ENCODE results near the gene TES. TPM values are rescaled to one million over a fixed set of nuclear protein-coding genes. Genes with fewer than 3 reads are reported as not detected.
"Not testable (repeated sequence)": the region's sequence is repeated elsewhere in the genome, so short reads cannot be mapped to it uniquely, and the experiment has no call there.

The TES gene
- total and polyA plus RNA-seq, 2 experiments from 2014 or later: 37.3 to 38.3 TPM

GRCh38 chr7:116293633-116294032, 83.3 kb downstream of the TES start (continued):
- TF ChIP-seq ZNF331 (CRISPR knock-in tag; IDR thresholded peaks at IDR 0.05; ENCODE audit: low read depth) (no peak), NANOG (IDR thresholded peaks at IDR 0.05; ENCODE audit: borderline replicate concordance) (no peak), ZNF114 (CRISPR knock-in tag; IDR thresholded peaks at IDR 0.05) (no peak), ZNF462 (CRISPR knock-in tag; IDR thresholded peaks at IDR 0.05) (no peak), ETS1 (IDR thresholded peaks at IDR 0.05) (no peak), POLR2AphosphoS5 (IDR thresholded peaks at IDR 0.05; ENCODE audit: low read depth) (no peak)

- H3K4me2 ChIP-seq; H3K9me3 Mint-ChIP-seq; H3K79me2 ChIP-seq (replicated peaks; ENCODE audit: insufficient read depth); H4K20me1 ChIP-seq (replicated peaks; ENCODE audit: insufficient read depth); H3K27me3 Mint-ChIP-seq (ENCODE audit: insufficient read depth, low read depth, poor library complexity); H3K9me2 ChIP-seq (ENCODE audit: insufficient read depth); H3F3A ChIP-seq (replicated peaks; ENCODE audit: low read depth); H3K36me3 ChIP-seq (ENCODE audit: insufficient read depth); H3K4me1 ChIP-seq (ENCODE audit: insufficient read depth); H3K27me3 ChIP-seq (ENCODE audit: insufficient read depth); DNase-seq (ENCODE audit: low spot score); H3K4me1 Mint-ChIP-seq; H3K27ac ChIP-seq (ENCODE audit: low read depth); H3K4me3 ChIP-seq; H3K4me3 Mint-ChIP-seq; H3K36me3 Mint-ChIP-seq (ENCODE audit: low read depth); ATAC-seq; H2AFZ ChIP-seq; H3K27ac Mint-ChIP-seq: not testable (repeated sequence)
Observed at GRCh38 chr7:116295903-116296302, 85.6 kb downstream of the TES start.
